CD4-positive, alpha-beta T cell (primary cell): ENCODE measurements around the gene SPOCD1. TPM values are rescaled to one million over a fixed set of nuclear protein-coding genes. Genes with fewer than 3 reads are reported as not detected.

ENCODE experiments used
- ATAC-seq: fragments of 200-7000 bp; cut with Tn5 transposase; one replicate; pipeline ENCODE4 v1.10.0; 2022; ENCODE audit warnings: mild to moderate bottlenecking; ENCODE audit not compliant: poor library complexity
- CTCF ChIA-PET: fragments of 350-600 bp; sonication (Branson Sonifier 250); formaldehyde crosslinking; loops from one replicate; lab custom pipeline; 2021; ENCODE audit warnings: antibody characterized with exemption, inconsistent platforms; lab: Charles Lee
- POLR2A ChIA-PET: fragments of 350-600 bp; sonication (Branson Sonifier 250); formaldehyde crosslinking; loops from one replicate; lab custom pipeline; 2021; ENCODE audit warnings: antibody characterized with exemption, inconsistent platforms; lab: Charles Lee
- DNase-seq, 14 experiments: peaks; one replicate each; pipeline ENCODE4 v3.0.0-alpha.2; 2013 to 2020; ENCODE audit warnings: mixed read lengths in 2 of 14
- H3K27ac ChIP-seq, 2 donors: one replicate each; pipeline versions ENCODE4 v1.5.1 to v1.7.0; 2013; ENCODE audit warnings: low read length in 2 of 2, low read depth in 1 of 2, mild to moderate bottlenecking in 1 of 2
- H3K27me3 ChIP-seq, 2 experiments: 1 replicate in 1 of 2; 2 replicates in 1 of 2; pipeline versions ENCODE4 v1.6.1 to v1.7.0; 2013; ENCODE audit warnings: low read length in 2 of 2, control low read depth in 1 of 2, mild to moderate bottlenecking in 1 of 2, moderate library complexity in 1 of 2; ENCODE audit not compliant: insufficient read depth in 2 of 2, control insufficient read depth in 1 of 2
- H3K36me3 ChIP-seq: one replicate; pipeline ENCODE4 v1.6.1; 2013; ENCODE audit warnings: low read length, control low read depth; ENCODE audit not compliant: insufficient read depth
- H3K4me1 ChIP-seq: one replicate; pipeline ENCODE4 v1.6.1; 2013; ENCODE audit warnings: low read length, control low read depth; ENCODE audit not compliant: insufficient read depth
- H3K4me3 ChIP-seq: one replicate; pipeline ENCODE4 v1.5.1; 2013; ENCODE audit warnings: mild to moderate bottlenecking, low read length, moderate library complexity
- H3K9me3 ChIP-seq, 2 experiments: 1 replicate in 1 of 2; 2 replicates in 1 of 2; pipeline versions ENCODE4 v1.6.1 to v1.7.0; 2013; ENCODE audit warnings: low read length in 2 of 2, mild to moderate bottlenecking in 2 of 2, control low read depth in 1 of 2, moderate library complexity in 1 of 2; ENCODE audit not compliant: control insufficient read depth in 1 of 2, insufficient read depth in 1 of 2
- H3K27ac Mint-ChIP-seq: one replicate; pipeline ENCODE4 v1.8.0; 2020; ENCODE audit warnings: mixed read lengths
- H3K27me3 Mint-ChIP-seq: one replicate; pipeline ENCODE4 v1.8.0; 2021; ENCODE audit warnings: mixed read lengths
- H3K36me3 Mint-ChIP-seq: one replicate; pipeline ENCODE4 v1.8.0; 2021; ENCODE audit warnings: low read depth, mixed read lengths
- H3K4me1 Mint-ChIP-seq: one replicate; pipeline ENCODE4 v1.8.0; 2021; ENCODE audit warnings: low read depth, mixed read lengths
- H3K4me3 Mint-ChIP-seq: one replicate; pipeline ENCODE4 v1.8.0; 2020; ENCODE audit warnings: mild to moderate bottlenecking, mixed read lengths
- H3K9me3 Mint-ChIP-seq: one replicate; pipeline ENCODE4 v1.8.0; 2020; ENCODE audit warnings: mixed read lengths
- intact Hi-C, 2 experiments: fragments of 100-400 bp; cut with DNase I in 1 of 2; cut with micrococcal nuclease in 1 of 2; formaldehyde crosslinking; loops; one replicate each; pipeline versions ENCODE4 v1.15.1 to v1.9.0; 2023 to 2025; cut with DNase I, micrococcal nuclease
- total RNA-seq, 174 experiments: library from RNA in 2 of 174; stranded (reverse) in 2 of 174; gene quantifications; one replicate each; pipeline ENCODE4 v1.2.3 and lab custom pipeline; 2021 to 2026
- TF ChIP-seq, protein P1 (sequence below): fragments of 200-600 bp; IDR thresholded peaks from one replicate; pipeline ENCODE4 v1.8.0; 2022; ENCODE audit warnings: antibody characterized with exemption, mild to moderate bottlenecking

The SPOCD1 gene
- total RNA-seq, 2 experiments from 2014 or later: 0.11 to 0.27 TPM

DNA sequence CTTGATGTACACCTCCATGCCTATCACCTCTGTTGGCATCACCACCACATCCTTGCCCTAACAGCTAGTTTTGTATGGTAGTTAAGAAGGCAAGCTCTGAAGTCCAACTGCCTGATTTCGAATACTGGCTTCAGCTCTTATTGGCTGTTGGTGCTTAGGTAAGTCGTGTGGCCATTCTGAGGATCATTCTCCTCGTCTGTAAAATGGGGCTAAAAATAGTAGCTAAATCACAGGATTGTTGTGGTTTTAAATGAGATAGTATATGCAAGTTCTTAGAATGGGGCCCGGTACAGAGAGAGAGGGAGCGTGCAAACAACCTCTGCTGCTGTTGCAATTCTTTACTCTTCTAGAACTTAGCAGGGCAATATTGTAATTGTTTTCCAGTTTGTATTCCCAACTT, 20.8 kb upstream of the SPOCD1 start:
- POLR2A ChIA-PET: interaction anchor here (0.6 kb wide), 1 partner anchor 21 kb away, joined by 3 read pairs; no protein-coding TSS in a partner anchor
- Mint-ChIP-seq H3K4me3 (no peak overlapping the region), H3K4me1 (peaks cover 17% of the 10 kb centered on the region), H3K27me3 (no peaks in the 10 kb centered on the region), H3K36me3 (no peaks in the 10 kb centered on the region), H3K27ac (no peak overlapping the region), H3K9me3 (no peaks in the 10 kb centered on the region)
- DNase-seq (no peak), ATAC-seq (no peak)
- no peaks in the 10 kb centered on the region for H3K27me3 ChIP-seq
- H3K9me3 ChIP-seq: no peaks in the 10 kb centered on the region
- H3K4me3 ChIP-seq: no peak overlapping the region
- H3K27ac ChIP-seq: no peak overlapping the region
- H3K4me1 ChIP-seq: peaks cover 6% of the 10 kb centered on the region
- intact Hi-C loops: loop anchor here in 1 of 2 experiments (5.0 kb wide), 1 partner anchor 46 kb away; no protein-coding TSS in a partner anchor
- TF ChIP-seq, protein P1, sequence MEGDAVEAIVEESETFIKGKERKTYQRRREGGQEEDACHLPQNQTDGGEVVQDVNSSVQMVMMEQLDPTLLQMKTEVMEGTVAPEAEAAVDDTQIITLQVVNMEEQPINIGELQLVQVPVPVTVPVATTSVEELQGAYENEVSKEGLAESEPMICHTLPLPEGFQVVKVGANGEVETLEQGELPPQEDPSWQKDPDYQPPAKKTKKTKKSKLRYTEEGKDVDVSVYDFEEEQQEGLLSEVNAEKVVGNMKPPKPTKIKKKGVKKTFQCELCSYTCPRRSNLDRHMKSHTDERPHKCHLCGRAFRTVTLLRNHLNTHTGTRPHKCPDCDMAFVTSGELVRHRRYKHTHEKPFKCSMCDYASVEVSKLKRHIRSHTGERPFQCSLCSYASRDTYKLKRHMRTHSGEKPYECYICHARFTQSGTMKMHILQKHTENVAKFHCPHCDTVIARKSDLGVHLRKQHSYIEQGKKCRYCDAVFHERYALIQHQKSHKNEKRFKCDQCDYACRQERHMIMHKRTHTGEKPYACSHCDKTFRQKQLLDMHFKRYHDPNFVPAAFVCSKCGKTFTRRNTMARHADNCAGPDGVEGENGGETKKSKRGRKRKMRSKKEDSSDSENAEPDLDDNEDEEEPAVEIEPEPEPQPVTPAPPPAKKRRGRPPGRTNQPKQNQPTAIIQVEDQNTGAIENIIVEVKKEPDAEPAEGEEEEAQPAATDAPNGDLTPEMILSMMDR: no peak
- CTCF ChIA-PET: interaction anchor here (1.8 to 1.9 kb wide), 2 partner anchors 10 to 127 kb away, joined by 3 to 8 read pairs; no protein-coding TSS in a partner anchor
- no peaks in the 10 kb centered on the region for H3K36me3 ChIP-seq

DNA sequence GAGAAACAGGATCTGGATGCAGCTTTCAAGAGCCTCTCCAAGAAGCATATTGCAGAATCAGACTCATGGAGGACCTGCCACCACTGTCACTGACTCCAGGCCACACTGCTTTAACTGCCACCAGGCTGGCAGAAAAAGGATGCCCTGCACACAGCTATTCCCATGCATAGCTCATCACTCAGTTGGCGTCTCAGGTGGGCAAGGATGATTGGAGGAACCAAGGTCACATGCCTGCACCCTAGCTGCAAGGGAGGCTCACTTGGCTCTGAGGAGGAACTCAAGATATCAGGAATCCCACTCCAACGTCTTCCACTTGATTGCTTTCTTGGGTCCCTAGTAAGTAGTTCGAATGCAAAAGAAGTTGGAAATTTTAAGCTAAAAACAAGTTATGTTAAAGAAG, 19.6 kb upstream of the SPOCD1 start:
- ATAC-seq: no peak
- no peak overlapping the region for H3K27ac Mint-ChIP-seq

DNA sequence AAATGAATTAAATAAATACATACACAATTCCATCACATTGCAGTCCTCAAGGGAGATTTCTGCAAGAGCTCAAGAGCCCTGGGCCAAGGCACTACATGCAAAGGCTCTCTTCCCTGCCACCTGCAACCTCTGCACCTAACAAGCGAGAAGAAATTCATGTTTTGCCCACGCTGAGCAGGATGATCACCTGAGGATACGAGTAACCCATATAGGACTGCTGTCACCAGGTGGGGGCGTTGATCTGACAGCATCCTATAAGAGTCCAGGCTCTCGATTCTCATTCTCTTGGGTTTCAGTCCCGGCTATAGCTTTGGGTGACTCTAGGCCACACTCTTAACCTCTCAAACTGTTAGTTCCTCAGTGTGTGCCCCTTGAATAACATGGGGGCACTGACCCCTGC, 18.7 kb upstream of the SPOCD1 start:
- intact Hi-C loops: no loop called here
- H3K9me3 ChIP-seq: no peaks in the 10 kb centered on the region
- H3K27ac ChIP-seq: no peak overlapping the region
- H3K36me3 Mint-ChIP-seq: no peaks in the 10 kb centered on the region
- ChIA-PET CTCF (no interaction called here), POLR2A (no interaction called here)
- no peaks in the 10 kb centered on the region for H3K27me3 ChIP-seq
- H3K27ac Mint-ChIP-seq: no peak overlapping the region
- ATAC-seq: no peak
- H3K27me3 Mint-ChIP-seq: no peaks in the 10 kb centered on the region
- peak in 5 of 14 experiments; percentile 17 to 48 (median 41) for DNase-seq
- no peaks in the 10 kb centered on the region for H3K36me3 ChIP-seq
- peaks cover 29% of the 10 kb centered on the region for H3K4me1 Mint-ChIP-seq
- H3K4me3 Mint-ChIP-seq: no peak overlapping the region
- TF ChIP-seq, protein P1: no peak
- H3K9me3 Mint-ChIP-seq: no peaks in the 10 kb centered on the region
- H3K4me3 ChIP-seq: no peak overlapping the region
- peaks cover 10% of the 10 kb centered on the region for H3K4me1 ChIP-seq

More for the DNA sequence above, 19.6 kb upstream of the SPOCD1 start:
- Mint-ChIP-seq H3K4me1 (peaks cover 26% of the 10 kb centered on the region), H3K4me3 (no peak overlapping the region), H3K9me3 (no peaks in the 10 kb centered on the region), H3K36me3 (no peaks in the 10 kb centered on the region), H3K27me3 (no peaks in the 10 kb centered on the region)
- no peaks in the 10 kb centered on the region for H3K36me3 ChIP-seq
- no peak overlapping the region for H3K4me3 ChIP-seq
- H3K9me3 ChIP-seq: no peaks in the 10 kb centered on the region
- CTCF ChIA-PET: interaction anchor here (1.8 kb wide), 1 partner anchor 129 kb away, joined by 8 read pairs; no protein-coding TSS in a partner anchor
- POLR2A ChIA-PET: no interaction called here
- no peak for DNase-seq
- TF ChIP-seq, protein P1: no peak
- no peak overlapping the region for H3K27ac ChIP-seq
- H3K27me3 ChIP-seq: no peaks in the 10 kb centered on the region
- peaks cover 9% of the 10 kb centered on the region for H3K4me1 ChIP-seq
- intact Hi-C loops: loop anchor here in 1 of 2 experiments (5.0 kb wide), 1 partner anchor 47 kb away; no protein-coding TSS in a partner anchor
